GM23338 (cell line): ENCODE measurements around the gene NLRP9. TPM values are rescaled to one million over a fixed set of nuclear protein-coding genes. Genes with fewer than 3 reads are reported as not detected.

Source experiments
- ATAC-seq: fragments of 200-7000 bp; cut with Tn5 transposase; 3 replicates; pipeline ENCODE4 v1.9.1; 2020
- DNase-seq: peaks from one replicate; pipeline ENCODE4 v3.0.0-alpha.2; 2015; ENCODE audit warnings: low spot score
- H2AFZ ChIP-seq: fragments of 200-600 bp; sonication (generic); 2 replicates; pipeline ENCODE4 v1.8.0; 2016; ENCODE audit warnings: antibody characterized with exemption, mild to moderate bottlenecking, moderate library complexity
- H3F3A ChIP-seq: fragments of 200-600 bp; sonication (generic); replicated peaks from 2 replicates; pipeline ENCODE4 v1.8.0; 2017; ENCODE audit warnings: antibody characterized with exemption, mixed run types, low read depth
- H3K27ac ChIP-seq: fragments of 200-600 bp; sonication (generic); 2 replicates; pipeline ENCODE4 v1.6.1; 2016; ENCODE audit warnings: low read depth
- H3K27me3 ChIP-seq: fragments of 200-600 bp; sonication (generic); 2 replicates; pipeline ENCODE4 v1.8.0; 2016; ENCODE audit warnings: mild to moderate bottlenecking, mixed run types, moderate library complexity; ENCODE audit not compliant: insufficient read depth
- H3K36me3 ChIP-seq: fragments of 200-600 bp; sonication (generic); 2 replicates; pipeline ENCODE4 v1.8.0; 2016; ENCODE audit warnings: mild to moderate bottlenecking; ENCODE audit not compliant: insufficient read depth
- H3K4me1 ChIP-seq: fragments of 200-600 bp; sonication (generic); 2 replicates; pipeline ENCODE4 v1.8.0; 2016; ENCODE audit warnings: mild to moderate bottlenecking, moderate library complexity; ENCODE audit not compliant: insufficient read depth
- H3K4me2 ChIP-seq: fragments of 200-600 bp; sonication (generic); 2 replicates; pipeline ENCODE4 v1.7.1; 2017; ENCODE audit warnings: mixed run types
- H3K4me3 ChIP-seq: fragments of 200-600 bp; sonication (generic); 2 replicates; pipeline ENCODE4 v1.6.1; 2016; ENCODE audit warnings: mixed run types
- H3K79me2 ChIP-seq: fragments of 200-600 bp; sonication (generic); replicated peaks from 2 replicates; pipeline ENCODE4 v1.8.0; 2017; ENCODE audit warnings: mild to moderate bottlenecking; ENCODE audit not compliant: insufficient read depth
- H3K9me2 ChIP-seq: fragments of 200-600 bp; sonication (generic); 2 replicates; pipeline ENCODE4 v1.8.0; 2017; ENCODE audit not compliant: insufficient read depth
- H4K20me1 ChIP-seq: fragments of 200-600 bp; sonication (generic); replicated peaks from 2 replicates; pipeline ENCODE4 v1.8.0; 2017; ENCODE audit warnings: mild to moderate bottlenecking; ENCODE audit not compliant: insufficient read depth
- H3K27ac Mint-ChIP-seq: 2 replicates; pipeline ENCODE4 v1.8.0; 2020; ENCODE audit warnings: inconsistent platforms, mild to moderate bottlenecking, moderate library complexity, mixed read lengths
- H3K27me3 Mint-ChIP-seq: 3 replicates; pipeline ENCODE4 v1.8.0; 2022; ENCODE audit warnings: low read depth, mild to moderate bottlenecking, moderate library complexity, mixed read lengths, inconsistent platforms; ENCODE audit not compliant: insufficient read depth, poor library complexity
- H3K36me3 Mint-ChIP-seq: 3 replicates; pipeline ENCODE4 v1.8.0; 2021; ENCODE audit warnings: low read depth, mild to moderate bottlenecking, inconsistent platforms, moderate library complexity, mixed read lengths
- H3K4me1 Mint-ChIP-seq: 3 replicates; pipeline ENCODE4 v1.8.0; 2020; ENCODE audit warnings: mild to moderate bottlenecking, inconsistent platforms, mixed read lengths
- H3K4me3 Mint-ChIP-seq: 3 replicates; pipeline ENCODE4 v1.8.0; 2021; ENCODE audit warnings: moderate library complexity, mild to moderate bottlenecking, inconsistent platforms, mixed read lengths
- H3K9me3 Mint-ChIP-seq: 3 replicates; pipeline ENCODE4 v1.8.0; 2020; ENCODE audit warnings: moderate library complexity, mild to moderate bottlenecking, inconsistent platforms, mixed read lengths
- CREB1 ChIP-seq: fragments of 250-450 bp; sonication (Bioruptor Pico); IDR thresholded peaks from 2 replicates; pipeline ENCODE4 v1.5.0; 2020; ENCODE audit warnings: low read depth, mild to moderate bottlenecking, moderate library complexity
- EZH2 ChIP-seq: fragments of 200-600 bp; sonication (generic); IDR thresholded peaks from one replicate; pipeline ENCODE4 v1.8.0; 2017; ENCODE audit warnings: antibody characterized with exemption, mild to moderate bottlenecking, low read depth; ENCODE audit not compliant: unreplicated experiment
- EZH2phosphoT487 ChIP-seq: fragments of 200-600 bp; sonication (generic); IDR thresholded peaks from one replicate; pipeline ENCODE4 v1.8.1; 2018; ENCODE audit warnings: antibody characterized with exemption; ENCODE audit not compliant: unreplicated experiment
- JUNB ChIP-seq: IDR thresholded peaks from one replicate; pipeline ENCODE4 v1.6.1; 2016; ENCODE audit warnings: antibody characterized with exemption; ENCODE audit not compliant: unreplicated experiment
- NANOG ChIP-seq: IDR thresholded peaks from 2 replicates; pipeline ENCODE4 v1.6.1; 2016; ENCODE audit warnings: antibody characterized with exemption, borderline replicate concordance
- POLR2AphosphoS5 ChIP-seq: IDR thresholded peaks from 2 replicates; pipeline ENCODE4 v1.6.1; 2016; ENCODE audit warnings: antibody characterized with exemption, low read depth
- STAT1 ChIP-seq: IDR thresholded peaks from one replicate; pipeline ENCODE4 v1.6.1; 2016; ENCODE audit warnings: antibody characterized with exemption; ENCODE audit not compliant: unreplicated experiment
- ZNF114 ChIP-seq: fragments of 250-450 bp; sonication (Bioruptor Pico); IDR thresholded peaks from 2 replicates; pipeline ENCODE4 v1.5.0; 2020; ENCODE audit warnings: mild to moderate bottlenecking, moderate library complexity
- ZNF331 ChIP-seq: fragments of 250-450 bp; sonication (Bioruptor Pico); IDR thresholded peaks from 2 replicates; pipeline ENCODE4 v1.5.0; 2020; ENCODE audit warnings: low read depth, mild to moderate bottlenecking, moderate library complexity
- polyA plus RNA-seq: library from polyadenylated mRNA; unstranded; fragments of >200 nt; fragmentation: Nextera tagmentation; extraction: Ambion mirVana; gene quantifications from 2 replicates; pipeline ENCODE4 v1.2.1, GENCODE V29; 2016
- total RNA-seq: library from RNA; depleted of rRNA; stranded (reverse); fragments of >200 nt; shearing (Covaris generic); gene quantifications from 2 replicates; pipeline ENCODE4 v1.2.3, GENCODE V29; 2014
- TF ChIP-seq, protein P1 (sequence below): IDR thresholded peaks from one replicate; pipeline ENCODE4 v1.6.1; 2018; ENCODE audit warnings: antibody characterized with exemption; ENCODE audit not compliant: unreplicated experiment
- TF ChIP-seq, protein P2 (sequence below), 2 experiments: fragments of 200-600 bp in 1 of 2; sonication (generic) in 1 of 2; conservative IDR thresholded peaks; 2 replicates each; pipeline versions ENCODE4 v1.5.1 to v1.6.1; 2016 to 2017; ENCODE audit warnings: antibody characterized with exemption in 2 of 2, low read depth in 2 of 2, mild to moderate bottlenecking in 2 of 2, moderate library complexity in 1 of 2
- TF ChIP-seq, protein P3 (sequence below): IDR thresholded peaks from 2 replicates; pipeline ENCODE4 v1.6.1; 2016; ENCODE audit warnings: antibody characterized with exemption
- TF ChIP-seq, protein P4 (sequence below): fragments of 250-450 bp; sonication (Bioruptor Pico); IDR thresholded peaks from 2 replicates; pipeline ENCODE4 v1.5.0; 2020; ENCODE audit warnings: mild to moderate bottlenecking, moderate library complexity

Gene NLRP9
- total and polyA plus RNA-seq, 2 experiments from 2014 or later = not detected

DNA sequence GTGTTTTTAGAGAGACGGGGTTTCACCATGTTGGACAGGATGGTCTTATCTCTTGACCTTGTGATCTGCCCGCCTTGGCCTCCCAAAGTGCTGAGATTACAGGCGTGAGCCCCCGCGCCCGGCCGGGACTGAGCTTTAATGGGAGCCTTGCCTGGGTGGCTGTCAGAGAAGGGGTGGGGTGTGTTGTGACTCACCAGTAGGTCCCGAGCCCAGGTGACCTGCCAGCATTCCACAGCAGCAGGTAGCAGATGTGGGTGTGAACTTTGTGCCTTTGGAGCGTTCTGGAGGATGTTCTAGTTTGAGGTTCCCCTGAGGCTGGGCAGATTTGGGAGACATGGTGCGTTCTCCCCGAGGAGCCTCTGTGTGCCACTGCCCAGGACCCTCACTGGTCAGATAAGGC, 70.2 kb downstream of the NLRP9 start:
- Histone ChIP-seq H3K4me1 (peaks cover 12% of the 10 kb centered on the region), H3F3A (peaks cover 30% of the 10 kb centered on the region), H3K79me2 (peaks cover 78% of the 10 kb centered on the region), H2AFZ (no peak overlapping the region), H3K27ac (peak overlapping the region; percentile 79; the same call in 1 of the 2 replicates), H3K4me2 (no peak overlapping the region), H3K27me3 (no peaks in the 10 kb centered on the region), H3K36me3 (peaks cover 32% of the 10 kb centered on the region), H4K20me1 (peaks cover 39% of the 10 kb centered on the region), H3K9me2 (no peaks in the 10 kb centered on the region), H3K4me3 (no peak overlapping the region)
- Mint-ChIP-seq H3K4me1 (peaks cover 20% of the 10 kb centered on the region), H3K9me3 (peaks cover 5% of the 10 kb centered on the region; the same call in 1 of the 3 replicates), H3K27me3 (peaks cover 38% of the 10 kb centered on the region), H3K27ac (no peak overlapping the region; the same call in 1 of the 2 replicates), H3K4me3 (no peak overlapping the region), H3K36me3 (peaks cover 92% of the 10 kb centered on the region)
- TF ChIP-seq, protein P1, sequence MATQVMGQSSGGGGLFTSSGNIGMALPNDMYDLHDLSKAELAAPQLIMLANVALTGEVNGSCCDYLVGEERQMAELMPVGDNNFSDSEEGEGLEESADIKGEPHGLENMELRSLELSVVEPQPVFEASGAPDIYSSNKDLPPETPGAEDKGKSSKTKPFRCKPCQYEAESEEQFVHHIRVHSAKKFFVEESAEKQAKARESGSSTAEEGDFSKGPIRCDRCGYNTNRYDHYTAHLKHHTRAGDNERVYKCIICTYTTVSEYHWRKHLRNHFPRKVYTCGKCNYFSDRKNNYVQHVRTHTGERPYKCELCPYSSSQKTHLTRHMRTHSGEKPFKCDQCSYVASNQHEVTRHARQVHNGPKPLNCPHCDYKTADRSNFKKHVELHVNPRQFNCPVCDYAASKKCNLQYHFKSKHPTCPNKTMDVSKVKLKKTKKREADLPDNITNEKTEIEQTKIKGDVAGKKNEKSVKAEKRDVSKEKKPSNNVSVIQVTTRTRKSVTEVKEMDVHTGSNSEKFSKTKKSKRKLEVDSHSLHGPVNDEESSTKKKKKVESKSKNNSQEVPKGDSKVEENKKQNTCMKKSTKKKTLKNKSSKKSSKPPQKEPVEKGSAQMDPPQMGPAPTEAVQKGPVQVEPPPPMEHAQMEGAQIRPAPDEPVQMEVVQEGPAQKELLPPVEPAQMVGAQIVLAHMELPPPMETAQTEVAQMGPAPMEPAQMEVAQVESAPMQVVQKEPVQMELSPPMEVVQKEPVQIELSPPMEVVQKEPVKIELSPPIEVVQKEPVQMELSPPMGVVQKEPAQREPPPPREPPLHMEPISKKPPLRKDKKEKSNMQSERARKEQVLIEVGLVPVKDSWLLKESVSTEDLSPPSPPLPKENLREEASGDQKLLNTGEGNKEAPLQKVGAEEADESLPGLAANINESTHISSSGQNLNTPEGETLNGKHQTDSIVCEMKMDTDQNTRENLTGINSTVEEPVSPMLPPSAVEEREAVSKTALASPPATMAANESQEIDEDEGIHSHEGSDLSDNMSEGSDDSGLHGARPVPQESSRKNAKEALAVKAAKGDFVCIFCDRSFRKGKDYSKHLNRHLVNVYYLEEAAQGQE = no peak
- TF ChIP-seq JUNB (no peak), POLR2AphosphoS5 (no peak), EZH2phosphoT487 (no peak), STAT1 (no peak), ZNF114 (CRISPR knock-in tag) (no peak), EZH2 (no peak), ZNF331 (CRISPR knock-in tag) (no peak), CREB1 (no peak), NANOG (no peak)
- TF ChIP-seq, protein P2, sequence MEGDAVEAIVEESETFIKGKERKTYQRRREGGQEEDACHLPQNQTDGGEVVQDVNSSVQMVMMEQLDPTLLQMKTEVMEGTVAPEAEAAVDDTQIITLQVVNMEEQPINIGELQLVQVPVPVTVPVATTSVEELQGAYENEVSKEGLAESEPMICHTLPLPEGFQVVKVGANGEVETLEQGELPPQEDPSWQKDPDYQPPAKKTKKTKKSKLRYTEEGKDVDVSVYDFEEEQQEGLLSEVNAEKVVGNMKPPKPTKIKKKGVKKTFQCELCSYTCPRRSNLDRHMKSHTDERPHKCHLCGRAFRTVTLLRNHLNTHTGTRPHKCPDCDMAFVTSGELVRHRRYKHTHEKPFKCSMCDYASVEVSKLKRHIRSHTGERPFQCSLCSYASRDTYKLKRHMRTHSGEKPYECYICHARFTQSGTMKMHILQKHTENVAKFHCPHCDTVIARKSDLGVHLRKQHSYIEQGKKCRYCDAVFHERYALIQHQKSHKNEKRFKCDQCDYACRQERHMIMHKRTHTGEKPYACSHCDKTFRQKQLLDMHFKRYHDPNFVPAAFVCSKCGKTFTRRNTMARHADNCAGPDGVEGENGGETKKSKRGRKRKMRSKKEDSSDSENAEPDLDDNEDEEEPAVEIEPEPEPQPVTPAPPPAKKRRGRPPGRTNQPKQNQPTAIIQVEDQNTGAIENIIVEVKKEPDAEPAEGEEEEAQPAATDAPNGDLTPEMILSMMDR (conservative IDR thresholded peaks at IDR 0.05; ENCODE audit: low read depth in 2 of 2) = no peak
- TF ChIP-seq, protein P3, sequence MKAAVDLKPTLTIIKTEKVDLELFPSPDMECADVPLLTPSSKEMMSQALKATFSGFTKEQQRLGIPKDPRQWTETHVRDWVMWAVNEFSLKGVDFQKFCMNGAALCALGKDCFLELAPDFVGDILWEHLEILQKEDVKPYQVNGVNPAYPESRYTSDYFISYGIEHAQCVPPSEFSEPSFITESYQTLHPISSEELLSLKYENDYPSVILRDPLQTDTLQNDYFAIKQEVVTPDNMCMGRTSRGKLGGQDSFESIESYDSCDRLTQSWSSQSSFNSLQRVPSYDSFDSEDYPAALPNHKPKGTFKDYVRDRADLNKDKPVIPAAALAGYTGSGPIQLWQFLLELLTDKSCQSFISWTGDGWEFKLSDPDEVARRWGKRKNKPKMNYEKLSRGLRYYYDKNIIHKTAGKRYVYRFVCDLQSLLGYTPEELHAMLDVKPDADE = no peak
- TF ChIP-seq, protein P4, sequence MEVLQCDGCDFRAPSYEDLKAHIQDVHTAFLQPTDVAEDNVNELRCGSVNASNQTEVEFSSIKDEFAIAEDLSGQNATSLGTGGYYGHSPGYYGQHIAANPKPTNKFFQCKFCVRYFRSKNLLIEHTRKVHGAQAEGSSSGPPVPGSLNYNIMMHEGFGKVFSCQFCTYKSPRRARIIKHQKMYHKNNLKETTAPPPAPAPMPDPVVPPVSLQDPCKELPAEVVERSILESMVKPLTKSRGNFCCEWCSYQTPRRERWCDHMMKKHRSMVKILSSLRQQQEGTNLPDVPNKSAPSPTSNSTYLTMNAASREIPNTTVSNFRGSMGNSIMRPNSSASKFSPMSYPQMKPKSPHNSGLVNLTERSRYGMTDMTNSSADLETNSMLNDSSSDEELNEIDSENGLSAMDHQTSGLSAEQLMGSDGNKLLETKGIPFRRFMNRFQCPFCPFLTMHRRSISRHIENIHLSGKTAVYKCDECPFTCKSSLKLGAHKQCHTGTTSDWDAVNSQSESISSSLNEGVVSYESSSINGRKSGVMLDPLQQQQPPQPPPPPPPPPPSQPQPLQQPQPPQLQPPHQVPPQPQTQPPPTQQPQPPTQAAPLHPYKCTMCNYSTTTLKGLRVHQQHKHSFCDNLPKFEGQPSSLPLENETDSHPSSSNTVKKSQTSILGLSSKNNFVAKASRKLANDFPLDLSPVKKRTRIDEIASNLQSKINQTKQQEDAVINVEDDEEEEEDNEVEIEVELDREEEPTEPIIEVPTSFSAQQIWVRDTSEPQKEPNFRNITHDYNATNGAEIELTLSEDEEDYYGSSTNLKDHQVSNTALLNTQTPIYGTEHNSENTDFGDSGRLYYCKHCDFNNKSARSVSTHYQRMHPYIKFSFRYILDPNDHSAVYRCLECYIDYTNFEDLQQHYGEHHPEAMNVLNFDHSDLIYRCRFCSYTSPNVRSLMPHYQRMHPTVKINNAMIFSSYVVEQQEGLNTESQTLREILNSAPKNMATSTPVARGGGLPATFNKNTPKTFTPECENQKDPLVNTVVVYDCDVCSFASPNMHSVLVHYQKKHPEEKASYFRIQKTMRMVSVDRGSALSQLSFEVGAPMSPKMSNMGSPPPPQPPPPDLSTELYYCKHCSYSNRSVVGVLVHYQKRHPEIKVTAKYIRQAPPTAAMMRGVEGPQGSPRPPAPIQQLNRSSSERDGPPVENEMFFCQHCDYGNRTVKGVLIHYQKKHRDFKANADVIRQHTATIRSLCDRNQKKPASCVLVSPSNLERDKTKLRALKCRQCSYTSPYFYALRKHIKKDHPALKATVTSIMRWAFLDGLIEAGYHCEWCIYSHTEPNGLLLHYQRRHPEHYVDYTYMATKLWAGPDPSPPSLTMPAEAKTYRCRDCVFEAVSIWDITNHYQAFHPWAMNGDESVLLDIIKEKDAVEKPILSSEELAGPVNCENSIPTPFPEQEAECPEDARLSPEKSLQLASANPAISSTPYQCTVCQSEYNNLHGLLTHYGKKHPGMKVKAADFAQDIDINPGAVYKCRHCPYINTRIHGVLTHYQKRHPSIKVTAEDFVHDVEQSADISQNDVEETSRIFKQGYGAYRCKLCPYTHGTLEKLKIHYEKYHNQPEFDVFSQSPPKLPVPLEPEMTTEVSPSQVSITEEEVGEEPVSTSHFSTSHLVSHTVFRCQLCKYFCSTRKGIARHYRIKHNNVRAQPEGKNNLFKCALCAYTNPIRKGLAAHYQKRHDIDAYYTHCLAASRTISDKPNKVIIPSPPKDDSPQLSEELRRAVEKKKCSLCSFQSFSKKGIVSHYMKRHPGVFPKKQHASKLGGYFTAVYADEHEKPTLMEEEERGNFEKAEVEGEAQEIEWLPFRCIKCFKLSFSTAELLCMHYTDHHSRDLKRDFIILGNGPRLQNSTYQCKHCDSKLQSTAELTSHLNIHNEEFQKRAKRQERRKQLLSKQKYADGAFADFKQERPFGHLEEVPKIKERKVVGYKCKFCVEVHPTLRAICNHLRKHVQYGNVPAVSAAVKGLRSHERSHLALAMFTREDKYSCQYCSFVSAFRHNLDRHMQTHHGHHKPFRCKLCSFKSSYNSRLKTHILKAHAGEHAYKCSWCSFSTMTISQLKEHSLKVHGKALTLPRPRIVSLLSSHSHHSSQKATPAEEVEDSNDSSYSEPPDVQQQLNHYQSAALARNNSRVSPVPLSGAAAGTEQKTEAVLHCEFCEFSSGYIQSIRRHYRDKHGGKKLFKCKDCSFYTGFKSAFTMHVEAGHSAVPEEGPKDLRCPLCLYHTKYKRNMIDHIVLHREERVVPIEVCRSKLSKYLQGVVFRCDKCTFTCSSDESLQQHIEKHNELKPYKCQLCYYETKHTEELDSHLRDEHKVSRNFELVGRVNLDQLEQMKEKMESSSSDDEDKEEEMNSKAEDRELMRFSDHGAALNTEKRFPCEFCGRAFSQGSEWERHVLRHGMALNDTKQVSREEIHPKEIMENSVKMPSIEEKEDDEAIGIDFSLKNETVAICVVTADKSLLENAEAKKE (CRISPR knock-in tag) = no peak
- DNase-seq (no peak), ATAC-seq (no peak)
